SK-N-SH treated with all-trans-retinoic acid at 6 μM for 48 hours (cell line): ENCODE measurements around the gene NLE1.

Experiments used
- CSDC2 ChIP-seq: fragments of 250-450 bp; sonication (Bioruptor Pico); IDR thresholded peaks from 2 replicates; pipeline ENCODE4 v1.5.0; 2020; ENCODE audit warnings: mild to moderate bottlenecking, moderate library complexity
- ESRRG ChIP-seq: fragments of 250-450 bp; sonication (Bioruptor Pico); IDR thresholded peaks from 2 replicates; pipeline ENCODE4 v1.6.1; 2021; ENCODE audit warnings: mild to moderate bottlenecking
- RARB ChIP-seq: fragments of 250-450 bp; sonication (Bioruptor Pico); IDR thresholded peaks from 2 replicates; pipeline ENCODE4 v1.8.0; 2021; ENCODE audit warnings: mild to moderate bottlenecking, moderate library complexity
- ZFP3 ChIP-seq: fragments of 250-450 bp; sonication (Bioruptor Pico); IDR thresholded peaks from 2 replicates; pipeline ENCODE4 v1.5.0; 2020; ENCODE audit warnings: mild to moderate bottlenecking, moderate library complexity
- ZFP30 ChIP-seq: fragments of 450-650 bp; formaldehyde crosslinking; IDR thresholded peaks from 2 replicates; pipeline ENCODE4 v1.5.0; 2022; ENCODE audit warnings: mild to moderate bottlenecking, moderate library complexity
- ZNF70 ChIP-seq: fragments of 450-650 bp; formaldehyde crosslinking; IDR thresholded peaks from 2 replicates; pipeline ENCODE4 v1.5.0; 2020; ENCODE audit warnings: mild to moderate bottlenecking, moderate library complexity
- TF ChIP-seq, protein P1 (sequence below): fragments of 250-450 bp; sonication (Bioruptor Pico); IDR thresholded peaks from 2 replicates; pipeline ENCODE4 v1.5.1; 2021; ENCODE audit warnings: mild to moderate bottlenecking, moderate library complexity
- TF ChIP-seq, protein P2 (sequence below): fragments of 250-450 bp; sonication (Bioruptor Pico); IDR thresholded peaks from 2 replicates; pipeline ENCODE4 v1.5.1; 2020; ENCODE audit warnings: low read depth, mild to moderate bottlenecking, moderate library complexity
- TF ChIP-seq, protein P3 (sequence below): fragments of 250-450 bp; sonication (Bioruptor Pico); IDR thresholded peaks from 2 replicates; pipeline ENCODE4 v1.5.0; 2020; ENCODE audit warnings: mild to moderate bottlenecking, moderate library complexity
- TF ChIP-seq, protein P4 (sequence below): fragments of 250-450 bp; sonication (Bioruptor Pico); IDR thresholded peaks from 2 replicates; pipeline ENCODE4 v1.8.0; 2021; ENCODE audit warnings: low read depth, mild to moderate bottlenecking, moderate library complexity, borderline replicate concordance

DNA sequence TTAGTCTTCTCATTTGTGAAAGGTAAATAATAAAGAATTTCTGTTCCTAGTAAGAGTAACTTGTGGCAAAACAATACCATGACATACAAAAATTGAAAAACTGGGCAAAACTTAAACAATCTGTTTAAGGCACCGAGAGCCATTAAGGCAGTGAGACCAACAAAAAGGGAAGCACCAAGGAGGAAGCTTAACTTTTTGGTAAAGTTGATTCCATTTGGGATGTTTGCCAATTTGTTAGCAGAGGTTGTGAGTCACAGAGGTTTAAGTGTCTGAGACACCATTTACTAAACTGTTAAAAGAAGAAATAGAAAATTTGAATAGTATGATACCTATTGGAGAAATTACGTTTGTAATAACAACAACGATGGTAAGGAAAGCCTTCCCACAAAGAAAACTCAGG is 47.2 kb upstream of the NLE1 start:
- TF ChIP-seq, protein P1, sequence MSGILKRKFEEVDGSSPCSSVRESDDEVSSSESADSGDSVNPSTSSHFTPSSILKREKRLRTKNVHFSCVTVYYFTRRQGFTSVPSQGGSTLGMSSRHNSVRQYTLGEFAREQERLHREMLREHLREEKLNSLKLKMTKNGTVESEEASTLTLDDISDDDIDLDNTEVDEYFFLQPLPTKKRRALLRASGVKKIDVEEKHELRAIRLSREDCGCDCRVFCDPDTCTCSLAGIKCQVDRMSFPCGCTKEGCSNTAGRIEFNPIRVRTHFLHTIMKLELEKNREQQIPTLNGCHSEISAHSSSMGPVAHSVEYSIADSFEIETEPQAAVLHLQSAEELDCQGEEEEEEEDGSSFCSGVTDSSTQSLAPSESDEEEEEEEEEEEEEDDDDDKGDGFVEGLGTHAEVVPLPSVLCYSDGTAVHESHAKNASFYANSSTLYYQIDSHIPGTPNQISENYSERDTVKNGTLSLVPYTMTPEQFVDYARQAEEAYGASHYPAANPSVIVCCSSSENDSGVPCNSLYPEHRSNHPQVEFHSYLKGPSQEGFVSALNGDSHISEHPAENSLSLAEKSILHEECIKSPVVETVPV, result no peak
- TF ChIP-seq ZFP30 (CRISPR knock-in tag) (no peak), ZFP3 (CRISPR knock-in tag) (no peak), CSDC2 (CRISPR knock-in tag) (no peak), ZNF70 (CRISPR knock-in tag) (no peak), RARB (CRISPR knock-in tag) (no peak), ESRRG (no peak)
- TF ChIP-seq, protein P2, sequence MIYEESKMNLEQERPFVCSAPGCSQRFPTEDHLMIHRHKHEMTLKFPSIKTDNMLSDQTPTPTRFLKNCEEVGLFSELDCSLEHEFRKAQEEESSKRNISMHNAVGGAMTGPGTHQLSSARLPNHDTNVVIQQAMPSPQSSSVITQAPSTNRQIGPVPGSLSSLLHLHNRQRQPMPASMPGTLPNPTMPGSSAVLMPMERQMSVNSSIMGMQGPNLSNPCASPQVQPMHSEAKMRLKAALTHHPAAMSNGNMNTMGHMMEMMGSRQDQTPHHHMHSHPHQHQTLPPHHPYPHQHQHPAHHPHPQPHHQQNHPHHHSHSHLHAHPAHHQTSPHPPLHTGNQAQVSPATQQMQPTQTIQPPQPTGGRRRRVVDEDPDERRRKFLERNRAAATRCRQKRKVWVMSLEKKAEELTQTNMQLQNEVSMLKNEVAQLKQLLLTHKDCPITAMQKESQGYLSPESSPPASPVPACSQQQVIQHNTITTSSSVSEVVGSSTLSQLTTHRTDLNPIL (CRISPR knock-in tag), result no peak
- TF ChIP-seq, protein P3, sequence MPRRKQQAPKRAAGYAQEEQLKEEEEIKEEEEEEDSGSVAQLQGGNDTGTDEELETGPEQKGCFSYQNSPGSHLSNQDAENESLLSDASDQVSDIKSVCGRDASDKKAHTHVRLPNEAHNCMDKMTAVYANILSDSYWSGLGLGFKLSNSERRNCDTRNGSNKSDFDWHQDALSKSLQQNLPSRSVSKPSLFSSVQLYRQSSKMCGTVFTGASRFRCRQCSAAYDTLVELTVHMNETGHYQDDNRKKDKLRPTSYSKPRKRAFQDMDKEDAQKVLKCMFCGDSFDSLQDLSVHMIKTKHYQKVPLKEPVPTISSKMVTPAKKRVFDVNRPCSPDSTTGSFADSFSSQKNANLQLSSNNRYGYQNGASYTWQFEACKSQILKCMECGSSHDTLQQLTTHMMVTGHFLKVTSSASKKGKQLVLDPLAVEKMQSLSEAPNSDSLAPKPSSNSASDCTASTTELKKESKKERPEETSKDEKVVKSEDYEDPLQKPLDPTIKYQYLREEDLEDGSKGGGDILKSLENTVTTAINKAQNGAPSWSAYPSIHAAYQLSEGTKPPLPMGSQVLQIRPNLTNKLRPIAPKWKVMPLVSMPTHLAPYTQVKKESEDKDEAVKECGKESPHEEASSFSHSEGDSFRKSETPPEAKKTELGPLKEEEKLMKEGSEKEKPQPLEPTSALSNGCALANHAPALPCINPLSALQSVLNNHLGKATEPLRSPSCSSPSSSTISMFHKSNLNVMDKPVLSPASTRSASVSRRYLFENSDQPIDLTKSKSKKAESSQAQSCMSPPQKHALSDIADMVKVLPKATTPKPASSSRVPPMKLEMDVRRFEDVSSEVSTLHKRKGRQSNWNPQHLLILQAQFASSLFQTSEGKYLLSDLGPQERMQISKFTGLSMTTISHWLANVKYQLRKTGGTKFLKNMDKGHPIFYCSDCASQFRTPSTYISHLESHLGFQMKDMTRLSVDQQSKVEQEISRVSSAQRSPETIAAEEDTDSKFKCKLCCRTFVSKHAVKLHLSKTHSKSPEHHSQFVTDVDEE, result no peak
- TF ChIP-seq, protein P4, sequence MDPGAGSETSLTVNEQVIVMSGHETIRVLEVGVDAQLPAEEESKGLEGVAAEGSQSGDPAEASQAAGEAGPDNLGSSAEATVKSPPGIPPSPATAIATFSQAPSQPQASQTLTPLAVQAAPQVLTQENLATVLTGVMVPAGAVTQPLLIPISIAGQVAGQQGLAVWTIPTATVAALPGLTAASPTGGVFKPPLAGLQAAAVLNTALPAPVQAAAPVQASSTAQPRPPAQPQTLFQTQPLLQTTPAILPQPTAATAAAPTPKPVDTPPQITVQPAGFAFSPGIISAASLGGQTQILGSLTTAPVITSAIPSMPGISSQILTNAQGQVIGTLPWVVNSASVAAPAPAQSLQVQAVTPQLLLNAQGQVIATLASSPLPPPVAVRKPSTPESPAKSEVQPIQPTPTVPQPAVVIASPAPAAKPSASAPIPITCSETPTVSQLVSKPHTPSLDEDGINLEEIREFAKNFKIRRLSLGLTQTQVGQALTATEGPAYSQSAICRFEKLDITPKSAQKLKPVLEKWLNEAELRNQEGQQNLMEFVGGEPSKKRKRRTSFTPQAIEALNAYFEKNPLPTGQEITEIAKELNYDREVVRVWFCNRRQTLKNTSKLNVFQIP (CRISPR knock-in tag), result no peak
